Thyroid gland (tissue), 4 donors: ENCODE data around the gene HMOX2. TPM values are rescaled to one million over a fixed set of nuclear protein-coding genes. Genes with fewer than 3 reads are reported as not detected.

Experiments
- DNase-seq, 2 donors: peaks; one replicate each; pipeline ENCODE4 v3.0.0-alpha.2; 2019
- H3K27ac ChIP-seq, 3 donors: fragments of 200-600 bp; sonication (generic); 1 replicate in 2 of 3; 2 replicates in 1 of 3; pipeline ENCODE4 v1.5.1; 2016 to 2019; ENCODE audit warnings: mild to moderate bottlenecking in 1 of 3, moderate library complexity in 1 of 3
- H3K27me3 ChIP-seq: fragments of 200-600 bp; sonication (generic); one replicate; pipeline ENCODE4 v1.5.1; 2019
- H3K36me3 ChIP-seq, 2 donors: fragments of 200-600 bp; sonication (generic); one replicate each; pipeline ENCODE4 v1.5.1; 2016 to 2019
- H3K4me1 ChIP-seq, 2 donors: fragments of 200-600 bp; sonication (generic); one replicate each; pipeline ENCODE4 v1.5.1; 2017 to 2019
- H3K4me3 ChIP-seq, 3 donors: fragments of 200-600 bp; sonication (generic); replicated peaks in 1 of 3; 1 replicate in 2 of 3; 2 replicates in 1 of 3; pipeline ENCODE4 v1.5.1; 2016; ENCODE audit warnings: mild to moderate bottlenecking in 1 of 3
- H3K9me3 ChIP-seq: fragments of 200-600 bp; sonication (generic); one replicate; pipeline ENCODE4 v1.5.1; 2017
- CTCF ChIP-seq, 6 experiments: fragments of 200-600 bp in 3 of 6; fragments of 450-650 bp in 3 of 6; sonication (generic) in 3 of 6; IDR thresholded peaks; one replicate each; pipeline ENCODE4 v1.5.1; 2016 to 2019; ENCODE audit warnings: antibody characterized with exemption in 6 of 6, mild to moderate bottlenecking in 2 of 6, inconsistent platforms in 1 of 6, moderate library complexity in 1 of 6
- POLR2A ChIP-seq, 2 donors: fragments of 450-650 bp; IDR thresholded peaks; one replicate each; pipeline ENCODE4 v1.6.1; 2017; ENCODE audit warnings: antibody characterized with exemption in 2 of 2, mild to moderate bottlenecking in 2 of 2, moderate library complexity in 1 of 2
- WGBS, 2 donors: methylation state at CpG; one replicate each; pipeline ENCODE4 v1.1.5; 2017; 5-methylcytosine and 5-hydroxymethylcytosine counted together
- intact Hi-C: fragments of 100-400 bp; cut with DNase I; formaldehyde crosslinking; loops from one replicate; pipeline ENCODE4 v1.15.1; 2023
- total RNA-seq, 4 donors: library from RNA; depleted of rRNA; stranded (reverse); fragments of >200 nt; gene quantifications; one replicate each; pipeline ENCODE4 v1.2.3, GENCODE V29; 2016

The HMOX2 gene
- total RNA-seq, 4 donors from 2014 or later: 36.0 to 63.2 (median 50.5) TPM

- no peak for TF ChIP-seq CTCF (IDR thresholded peaks at IDR 0.05)
- TF ChIP-seq POLR2A (IDR thresholded peaks at IDR 0.05): no peak
- intact Hi-C loops: no loop called here
- no peak for DNase-seq
- no peaks in the 10 kb centered on the region for H3K4me1 ChIP-seq
- peaks cover 45 to 52% of the 10 kb centered on the region in 2 donors for H3K36me3 ChIP-seq
- 85 to 87% methylated on average over 7 to 9 of the region's 9 CpGs for WGBS, 2 donors
- H3K27ac ChIP-seq: no peak overlapping the region
- H3K27me3 ChIP-seq: no peaks in the 10 kb centered on the region
- H3K4me3 ChIP-seq: no peak overlapping the region
- no peaks in the 10 kb centered on the region for H3K9me3 ChIP-seq
Observed at GRCh38 chr16:4454623-4455022, 21.6 kb upstream of the HMOX2 start.

- TF ChIP-seq CTCF (IDR thresholded peaks at IDR 0.05) (no peak), POLR2A (IDR thresholded peaks at IDR 0.05) (no peak)
- Histone ChIP-seq H3K9me3 (no peaks in the 10 kb centered on the region), H3K36me3 (peaks cover 41 to 48% of the 10 kb centered on the region in 2 donors), H3K4me3 (no peak overlapping the region), H3K27ac (no peak overlapping the region), H3K27me3 (no peaks in the 10 kb centered on the region), H3K4me1 (no peaks in the 10 kb centered on the region)
- WGBS, 2 donors: 86 to 98% methylated on average over 10 to 11 of the region's 14 CpGs
- intact Hi-C loops: no loop called here
- no peak for DNase-seq
Observed at GRCh38 chr16:4455081-4455480, 21.1 kb upstream of the HMOX2 start.

GRCh38 chr16:4455951-4456350 lies 20.2 kb upstream of the HMOX2 start:
- WGBS, 2 donors: 81 to 82% methylated on average over 8 to 10 of the region's 10 CpGs
- H3K36me3 ChIP-seq: peaks cover 35 to 40% of the 10 kb centered on the region in 2 donors
- H3K4me3 ChIP-seq: no peak overlapping the region
- TF ChIP-seq POLR2A (IDR thresholded peaks at IDR 0.05): no peak
- no peak for TF ChIP-seq CTCF (IDR thresholded peaks at IDR 0.05)
- intact Hi-C loops: no loop called here
- DNase-seq: no peak
- H3K27ac ChIP-seq: no peak overlapping the region
- no peaks in the 10 kb centered on the region for H3K9me3 ChIP-seq
- no peaks in the 10 kb centered on the region for H3K27me3 ChIP-seq
- H3K4me1 ChIP-seq: no peaks in the 10 kb centered on the region

GRCh38 chr16:4460936-4461249 lies 15.3 kb upstream of the HMOX2 start:
- no peak for DNase-seq
- peaks cover 22 to 46% of the 10 kb centered on the region in 2 donors for H3K36me3 ChIP-seq
- H3K27me3 ChIP-seq: no peaks in the 10 kb centered on the region
- H3K27ac ChIP-seq: no peak overlapping the region
- no peak for TF ChIP-seq CTCF (IDR thresholded peaks at IDR 0.05)
- TF ChIP-seq POLR2A (IDR thresholded peaks at IDR 0.05): no peak
- 91 to 93% methylated on average over 4 to 5 of the region's 5 CpGs for WGBS, 2 donors
- H3K4me3 ChIP-seq: no peak overlapping the region
- H3K9me3 ChIP-seq: no peaks in the 10 kb centered on the region
- intact Hi-C loops: no loop called here
- H3K4me1 ChIP-seq: no peaks in the 10 kb centered on the region

GRCh38 chr16:4461250-4462085 lies 14.7 kb upstream of the HMOX2 start:
- Histone ChIP-seq H3K4me3 (no peak overlapping the region), H3K36me3 (peaks cover 21 to 47% of the 10 kb centered on the region in 2 donors), H3K9me3 (no peaks in the 10 kb centered on the region), H3K27me3 (no peaks in the 10 kb centered on the region), H3K27ac (no peak overlapping the region), H3K4me1 (no peaks in the 10 kb centered on the region)
- no peak for DNase-seq
- no peak for TF ChIP-seq POLR2A (IDR thresholded peaks at IDR 0.05)
- no peak for TF ChIP-seq CTCF (IDR thresholded peaks at IDR 0.05)
- 90 to 92% methylated on average over 2 to 14 of the region's 27 CpGs for WGBS, 2 donors
- intact Hi-C loops: no loop called here
